HepG2 (cell line): ENCODE results near the gene CRYBB2. TPM values are rescaled to one million over a fixed set of nuclear protein-coding genes. Genes with fewer than 3 reads are reported as not detected.

Experiments
- ATAC-seq: fragments of 200-7000 bp; cut with Tn5 transposase; 3 replicates; pipeline ENCODE4 v1.9.1; 2020; ENCODE audit warnings: mild to moderate bottlenecking, moderate library complexity
- BruUV-seq: library from RNA; stranded (reverse); fragments of 400-500 nt; replicated peaks from 2 replicates; lab custom pipeline; 2021; lab: Mats Ljungman, UMichigan
- CTCF ChIA-PET: fragments of 300-600 bp; formaldehyde crosslinking; extraction: SDS; loops from one replicate; lab custom pipeline; 2021; ENCODE audit warnings: low total read pairs, inconsistent platforms, low intra/inter-chr PET ratio; lab: Yijun Ruan, JAX
- POLR2A ChIA-PET: fragments of 350-600 bp; sonication (Branson Sonifier 250); formaldehyde crosslinking; loops from one replicate; lab custom pipeline; 2020; ENCODE audit warnings: antibody characterized with exemption, inconsistent platforms; lab: Yijun Ruan, JAX
- DNase-seq: peaks from one replicate; pipeline ENCODE4 v3.0.0-alpha.2; 2015; ENCODE audit warnings: low spot score
- FAIRE-seq: peaks from 3 replicates; lab custom pipeline; 2011; peaks lifted over from hg19 to GRCh38; lab: Jason Lieb, UNC
- H2AFZ ChIP-seq: one replicate; pipeline ENCODE4 v1.6.1; 2011; ENCODE audit warnings: low read length, inconsistent platforms
- H3K27ac ChIP-seq: fragments of 300-600 bp; 3 replicates; pipeline ENCODE4 v1.8.0; 2011; ENCODE audit warnings: mixed run types, mild to moderate bottlenecking, mixed read lengths, low read length, inconsistent platforms; ENCODE audit not compliant: insufficient read depth; ENCODE audit errors: extremely low read length
- H3K27me3 ChIP-seq, 2 experiments: fragments of 200-600 bp in 1 of 2; 2 replicates in 1 of 2; 3 replicates in 1 of 2; pipeline versions ENCODE4 v1.6.0 to v1.8.0; 2011; ENCODE audit warnings: low read length in 2 of 2, mild to moderate bottlenecking in 2 of 2, moderate library complexity in 2 of 2, inconsistent platforms in 1 of 2; ENCODE audit not compliant: insufficient read depth in 2 of 2, control insufficient read depth in 1 of 2
- H3K36me3 ChIP-seq, 2 experiments: fragments of 200-600 bp in 1 of 2; replicated peaks in 1 of 2; 2 replicates in 1 of 2; 3 replicates in 1 of 2; pipeline versions ENCODE4 v1.5.1 to v1.8.0; 2011; ENCODE audit warnings: low read length in 2 of 2, inconsistent platforms in 1 of 2; ENCODE audit not compliant: insufficient read depth in 2 of 2, control insufficient read depth in 1 of 2
- H3K4me1 ChIP-seq: 2 replicates; pipeline ENCODE4 v1.5.1; 2012; ENCODE audit warnings: low read length, inconsistent platforms; ENCODE audit not compliant: insufficient read depth
- H3K4me2 ChIP-seq: 2 replicates; pipeline ENCODE4 v1.6.0; 2011; ENCODE audit warnings: low read depth, low read length, inconsistent platforms
- H3K4me3 ChIP-seq, 3 experiments: fragments of 200-600 bp in 1 of 3; sonication (generic), shearing (Covaris generic) in 1 of 3; replicated peaks in 1 of 3; 2 replicates each; pipeline ENCODE4 v1.5.1; 2011 to 2016; ENCODE audit warnings: low read length in 3 of 3, inconsistent platforms in 2 of 3, low read depth in 2 of 3, mild to moderate bottlenecking in 2 of 3, control low read depth in 1 of 3, mixed read lengths in 1 of 3; ENCODE audit not compliant: insufficient read depth in 1 of 3
- H3K79me2 ChIP-seq: one replicate; pipeline ENCODE4 v1.6.1; 2011; ENCODE audit warnings: low read length, inconsistent platforms; ENCODE audit not compliant: insufficient read depth
- H3K9ac ChIP-seq: 2 replicates; pipeline ENCODE4 v1.6.0; 2011; ENCODE audit warnings: mild to moderate bottlenecking, low read depth, low read length, inconsistent platforms; ENCODE audit not compliant: insufficient read depth
- H3K9me3 ChIP-seq: 2 replicates; pipeline ENCODE4 v1.5.1; 2012; ENCODE audit warnings: mild to moderate bottlenecking, low read length
- H4K20me1 ChIP-seq: 2 replicates; pipeline ENCODE4 v1.6.0; 2011; ENCODE audit warnings: inconsistent platforms, mild to moderate bottlenecking, low read length, moderate library complexity; ENCODE audit not compliant: insufficient read depth
- ARID3A ChIP-seq: IDR thresholded peaks from 2 replicates; pipeline ENCODE4 v1.6.1; 2012; ENCODE audit warnings: low read depth, low read length, improper control_type of control experiment
- ATM ChIP-seq: fragments of 450-650 bp; IDR thresholded peaks from 2 replicates; pipeline ENCODE4 v1.7.1; 2017; ENCODE audit warnings: mild to moderate bottlenecking, borderline replicate concordance
- BHLHE40 ChIP-seq: IDR thresholded peaks from 2 replicates; pipeline ENCODE4 v1.6.1; 2011; ENCODE audit warnings: low read length, improper control_type of control experiment
- CTCF ChIP-seq: sonication (generic); formaldehyde crosslinking; IDR thresholded peaks from 2 replicates; pipeline ENCODE4 v1.5.0; 2020; ENCODE audit warnings: mild to moderate bottlenecking, missing genetic modification reagents, moderate library complexity
- FUBP1 ChIP-seq: sonication (generic); formaldehyde crosslinking; IDR thresholded peaks from 2 replicates; pipeline ENCODE4 v1.5.1; 2020; ENCODE audit warnings: missing genetic modification reagents, mild to moderate bottlenecking, borderline replicate concordance
- RXRA ChIP-seq: sonication (generic); formaldehyde crosslinking; IDR thresholded peaks from 2 replicates; pipeline ENCODE4 v1.5.1; 2020; ENCODE audit warnings: missing genetic modification reagents
- SIX4 ChIP-seq: sonication (generic); formaldehyde crosslinking; IDR thresholded peaks from 2 replicates; pipeline ENCODE4 v1.4.0; 2020; ENCODE audit warnings: missing genetic modification reagents
- SMC3 ChIP-seq: IDR thresholded peaks from 2 replicates; pipeline ENCODE4 v1.6.1; 2011; ENCODE audit warnings: low read length, improper control_type of control experiment
- SOX13 ChIP-seq, 3 experiments: fragments of 450-650 bp in 1 of 3; sonication (generic) in 1 of 3; formaldehyde crosslinking in 1 of 3; IDR thresholded peaks in 2 of 3; conservative IDR thresholded peaks in 1 of 3; 2 replicates each; pipeline versions ENCODE4 v1.5.0 to v1.6.1; 2016 to 2020; ENCODE audit warnings: antibody characterized with exemption in 1 of 3, mild to moderate bottlenecking in 1 of 3, missing compliant biosample characterization in 1 of 3, missing genetic modification reagents in 1 of 3, moderate library complexity in 1 of 3
- XRCC5 ChIP-seq: fragments of 200-400 bp; formaldehyde crosslinking; optimal IDR thresholded peaks from 2 replicates; pipeline ENCODE3; 2017; ENCODE audit warnings: mild to moderate bottlenecking, low read length
- ZBTB4 ChIP-seq: sonication (generic); formaldehyde crosslinking; IDR thresholded peaks from 2 replicates; pipeline ENCODE4 v1.4.0; 2020; ENCODE audit warnings: missing genetic modification reagents, mild to moderate bottlenecking, borderline replicate concordance
- ZNF160 ChIP-seq: sonication (generic); formaldehyde crosslinking; IDR thresholded peaks from 2 replicates; pipeline ENCODE4 v1.8.0; 2022; ENCODE audit warnings: mild to moderate bottlenecking, inconsistent platforms, missing genetic modification reagents
- ZNF235 ChIP-seq: sonication (generic); formaldehyde crosslinking; IDR thresholded peaks from 2 replicates; pipeline ENCODE4 v1.8.1; 2023; ENCODE audit warnings: mild to moderate bottlenecking, missing genetic modification reagents, borderline replicate concordance
- ZNF274 ChIP-seq: sonication (generic); formaldehyde crosslinking; IDR thresholded peaks from 2 replicates; pipeline ENCODE4 v1.5.1; 2020; ENCODE audit warnings: mild to moderate bottlenecking, missing genetic modification reagents
- ZNF746 ChIP-seq: sonication (generic); formaldehyde crosslinking; IDR thresholded peaks from 2 replicates; pipeline ENCODE4 v1.8.0; 2022; ENCODE audit warnings: mild to moderate bottlenecking, missing genetic modification reagents
- WGBS: methylation state at CpG from one replicate; pipeline ENCODE4 v1.1.6; 2017; ENCODE audit warnings: low lambda C conversion rate; 5-methylcytosine and 5-hydroxymethylcytosine counted together
- in situ Hi-C: cut with HindIII; loops from 2 replicates; pipeline ENCODE4 v1.10.0; 2017; ENCODE audit warnings: low pct_unique_long_range_greater_than_20kb; ENCODE audit not compliant: extremely low pct_ligation_motif_present
- intact Hi-C: fragments of 100-400 bp; cut with micrococcal nuclease; formaldehyde crosslinking; loops from one replicate; pipeline ENCODE4 v1.10.0; 2022; ENCODE audit not compliant: unreplicated experiment
- polyA plus RNA-seq, 8 experiments: library from polyadenylated mRNA; depleted of rRNA in 3 of 8; stranded (reverse) in 7 of 8; unstranded in 1 of 8; fragments of >200 nt; fragmentation: Illumina TruSeq in 4 of 8; extraction: Trizol in 4 of 8; gene quantifications; 2 replicates each; pipeline versions ENCODE4 v1.2.1 to v1.2.3, GENCODE V29; 2011 to 2016; ENCODE audit warnings: low read depth in 4 of 8, missing spikeins in 1 of 8, mixed read lengths in 1 of 8; ENCODE audit not compliant: insufficient read depth in 1 of 8
- total RNA-seq, 5 experiments: library from RNA; depleted of rRNA; stranded (reverse); fragments of >200 nt; fragmentation: Illumina TruSeq; extraction: Trizol; gene quantifications; 2 replicates each; pipeline ENCODE4 v1.2.3, GENCODE V29; 2016; ENCODE audit warnings: low read depth in 1 of 5

Gene CRYBB2
- total and polyA plus RNA-seq, 2 of the 13 experiments (the other 11 are each of a cell fraction or from before 2014, with no cell fraction given), result 0.11 to 0.18 TPM

GRCh38 chr22:25202290-25202921 is 17.0 kb upstream of the CRYBB2 start:
- H3K27me3 ChIP-seq, result no peaks in the 10 kb centered on the region
- no peak overlapping the region for H3K4me2 ChIP-seq
- POLR2A ChIA-PET, result no interaction called here
- H3K9me3 ChIP-seq, result no peaks in the 10 kb centered on the region
- CTCF ChIA-PET, result interaction anchor here (0.6 to 1.3 kb wide), 2 partner anchors 121 to 132 kb away, joined by 3 to 4 read pairs; no protein-coding TSS in a partner anchor
- no peaks in the 10 kb centered on the region for H3K79me2 ChIP-seq
- peak; percentile 59 for DNase-seq
- no peak overlapping the region for H2AFZ ChIP-seq
- BruUV-seq, result no TSS peak
- no peak overlapping the region for H3K4me3 ChIP-seq
- H3K27ac ChIP-seq, result no peak overlapping the region
- H3K9ac ChIP-seq, result no peak overlapping the region
- peaks cover 0 to 5% of the 10 kb centered on the region in 2 experiments; a peak in 1 of 5 replicates for H3K36me3 ChIP-seq
- no peaks in the 10 kb centered on the region for H4K20me1 ChIP-seq
- 64% methylated on average over 14 of the region's 15 CpGs for WGBS
- intact Hi-C loops (no loop called here), in situ Hi-C loops (no loop called here)
- no peaks in the 10 kb centered on the region for H3K4me1 ChIP-seq
- FAIRE-seq, result peak; percentile 59
- ATAC-seq, result peak; percentile 80
- TF ChIP-seq SOX13 (IDR thresholded peaks at IDR 0.05) (no peak), SOX13 (CRISPR knock-in tag; conservative IDR thresholded peaks at IDR 0.05 in 1 of 2, IDR thresholded peaks at IDR 0.05 in 1 of 2) (no peak), XRCC5 (peak; percentile 59), RXRA (CRISPR knock-in tag) (0 out of 2 replicates have a peak, but pooled peaks have one; percentile 13), ZNF746 (CRISPR knock-in tag) (no peak), ZNF160 (CRISPR knock-in tag) (no peak), ATM (no peak), SIX4 (CRISPR knock-in tag) (no peak), ZBTB4 (CRISPR knock-in tag) (no peak), CTCF (peak; percentile 90), ZNF235 (CRISPR knock-in tag) (no peak), ARID3A (peak; percentile 27; the same call in 1 of the 2 replicates), ZNF274 (CRISPR knock-in tag) (no peak), BHLHE40 (0 out of 2 replicates have a peak, but pooled peaks have one; percentile 14), SMC3 (peak; percentile 57), FUBP1 (CRISPR knock-in tag) (no peak)
